ENCODE data around the gene SLC10A7.

The SLC10A7 gene

GRCh38 chr4:146333895-146334262 is 187.9 kb downstream of the SLC10A7 start:
- peak overlapping the region; percentile 38 for H3K4me3 ChIP-seq (ENCODE audit: low read depth, low read length)
- DNase-seq (ENCODE audit: low read depth) = no peak
- no peak for TF ChIP-seq CTCF (conservative IDR thresholded peaks at IDR 0.05; ENCODE audit: low read depth, low read length)

- no peak for TF ChIP-seq CTCF (conservative IDR thresholded peaks at IDR 0.05; ENCODE audit: low read depth, low read length)
- peak overlapping the region; percentile 38 for H3K4me3 ChIP-seq (ENCODE audit: low read depth, low read length)
- DNase-seq (ENCODE audit: low read depth) = peak; percentile 72
Observed at GRCh38 chr4:146333187-146333894, 188.4 kb downstream of the SLC10A7 start.

GRCh38 chr4:146330392-146330791 is 191.3 kb downstream of the SLC10A7 start:
- peak; percentile 24 for DNase-seq (ENCODE audit: low read depth)
- no peak overlapping the region for H3K4me3 ChIP-seq (ENCODE audit: low read depth, low read length)
- TF ChIP-seq CTCF (conservative IDR thresholded peaks at IDR 0.05; ENCODE audit: low read depth, low read length) = no peak

GRCh38 chr4:146329050-146329716 is 192.6 kb downstream of the SLC10A7 start:
- peak; percentile 84 for DNase-seq (ENCODE audit: low read depth)
- no peak overlapping the region for H3K4me3 ChIP-seq (ENCODE audit: low read depth, low read length)
- no peak for TF ChIP-seq CTCF (conservative IDR thresholded peaks at IDR 0.05; ENCODE audit: low read depth, low read length)

GRCh38 chr4:146327859-146328650 is 193.7 kb downstream of the SLC10A7 start:
- TF ChIP-seq CTCF (conservative IDR thresholded peaks at IDR 0.05; ENCODE audit: low read depth, low read length) = no peak
- DNase-seq (ENCODE audit: low read depth) = no peak
- H3K4me3 ChIP-seq (ENCODE audit: low read depth, low read length) = no peak overlapping the region

- TF ChIP-seq CTCF (conservative IDR thresholded peaks at IDR 0.05; ENCODE audit: low read depth, low read length) = no peak
- no peak overlapping the region for H3K4me3 ChIP-seq (ENCODE audit: low read depth, low read length)
- no peak for DNase-seq (ENCODE audit: low read depth)
Observed at GRCh38 chr4:146318894-146319293, 202.8 kb downstream of the SLC10A7 start.
